ENCODE measurements around the gene ADGRG3.

Gene ADGRG3

GRCh38 chr16:57694725-57695679, 26.9 kb downstream of the ADGRG3 start, which contains the start of gene DRC7:
DRC7 (plus strand) TSS chr16:57694806; CDS start chr16:57697950, 3,144 bp downstream.
- Histone ChIP-seq H3K4me1 (ENCODE audit: control insufficient read depth, low read length) (peaks cover 23% of the 10 kb centered on the region), H4K20me1 (ENCODE audit: control insufficient read depth, insufficient read depth, low read depth, low read length) (no peaks in the 10 kb centered on the region), H3K4me2 (ENCODE audit: low read length) (peak within 1 kb of the TSS; percentile 75), H3K27me3 (ENCODE audit: control insufficient read depth, low read length) (no peaks in the 10 kb centered on the region), H3K79me2 (ENCODE audit: control insufficient read depth, low read length) (no peaks in the 10 kb centered on the region), H3K36me3 (ENCODE audit: control insufficient read depth, low read length) (no peaks in the 10 kb centered on the region), H3F3A (ENCODE audit: control insufficient read depth, insufficient read depth) (no peaks in the 10 kb centered on the region), H3K4me3 (ENCODE audit: low read length) (peak within 1 kb of the TSS; percentile 58), H3K27ac (ENCODE audit: low read depth, low read length) (no peak within 1 kb of the TSS), H3K9me3 (ENCODE audit: control insufficient read depth, insufficient read depth, low read length) (no peaks in the 10 kb centered on the region), H3K9me2 (replicated peaks; ENCODE audit: control insufficient read depth, low read length) (no peaks in the 10 kb centered on the region)
- no peak for TF ChIP-seq CTCF (IDR thresholded peaks at IDR 0.05; ENCODE audit: low read depth, low read length, poor library complexity, severe bottlenecking)
- no peak for TF ChIP-seq EZH2phosphoT487 (IDR thresholded peaks at IDR 0.05; ENCODE audit: borderline replicate concordance, low read length)

- peaks cover 16% of the 10 kb centered on the region for H3K4me1 ChIP-seq (ENCODE audit: control insufficient read depth, low read length)
- no peaks in the 10 kb centered on the region for H3F3A ChIP-seq (ENCODE audit: control insufficient read depth, insufficient read depth)
- no peaks in the 10 kb centered on the region for H3K36me3 ChIP-seq (ENCODE audit: control insufficient read depth, low read length)
- no peaks in the 10 kb centered on the region for H3K9me2 ChIP-seq (replicated peaks; ENCODE audit: control insufficient read depth, low read length)
- no peak for TF ChIP-seq CTCF (IDR thresholded peaks at IDR 0.05; ENCODE audit: low read depth, low read length, poor library complexity, severe bottlenecking)
- no peak for TF ChIP-seq EZH2phosphoT487 (IDR thresholded peaks at IDR 0.05; ENCODE audit: borderline replicate concordance, low read length)
- H3K27me3 ChIP-seq (ENCODE audit: control insufficient read depth, low read length): no peaks in the 10 kb centered on the region
- H3K4me3 ChIP-seq (ENCODE audit: low read length): no peak overlapping the region
- no peak overlapping the region for H3K27ac ChIP-seq (ENCODE audit: low read depth, low read length)
- no peak overlapping the region for H3K4me2 ChIP-seq (ENCODE audit: low read length)
- no peaks in the 10 kb centered on the region for H3K9me3 ChIP-seq (ENCODE audit: control insufficient read depth, insufficient read depth, low read length)
- no peaks in the 10 kb centered on the region for H4K20me1 ChIP-seq (ENCODE audit: control insufficient read depth, insufficient read depth, low read depth, low read length)
- H3K79me2 ChIP-seq (ENCODE audit: control insufficient read depth, low read length): no peaks in the 10 kb centered on the region
Measured at GRCh38 chr16:57695680-57696069, 27.6 kb downstream of the ADGRG3 start.

GRCh38 chr16:57696240-57696639, 28.1 kb downstream of the ADGRG3 start:
- Histone ChIP-seq H3K9me2 (replicated peaks; ENCODE audit: control insufficient read depth, low read length) (no peaks in the 10 kb centered on the region), H4K20me1 (ENCODE audit: control insufficient read depth, insufficient read depth, low read depth, low read length) (no peaks in the 10 kb centered on the region), H3K4me3 (ENCODE audit: low read length) (no peak overlapping the region), H3K27ac (ENCODE audit: low read depth, low read length) (no peak overlapping the region), H3K36me3 (ENCODE audit: control insufficient read depth, low read length) (no peaks in the 10 kb centered on the region), H3F3A (ENCODE audit: control insufficient read depth, insufficient read depth) (no peaks in the 10 kb centered on the region), H3K79me2 (ENCODE audit: control insufficient read depth, low read length) (no peaks in the 10 kb centered on the region), H3K9me3 (ENCODE audit: control insufficient read depth, insufficient read depth, low read length) (no peaks in the 10 kb centered on the region), H3K27me3 (ENCODE audit: control insufficient read depth, low read length) (no peaks in the 10 kb centered on the region), H3K4me1 (ENCODE audit: control insufficient read depth, low read length) (peaks cover 10% of the 10 kb centered on the region), H3K4me2 (ENCODE audit: low read length) (no peak overlapping the region)
- TF ChIP-seq CTCF (IDR thresholded peaks at IDR 0.05; ENCODE audit: low read depth, low read length, poor library complexity, severe bottlenecking) (no peak), EZH2phosphoT487 (IDR thresholded peaks at IDR 0.05; ENCODE audit: borderline replicate concordance, low read length) (no peak)

All from DOHH2 (cell line).